CD4-positive, alpha-beta T cell treated with Interleukin-10 for 1 hour (primary cell): ENCODE measurements around the gene PRR22.

Experiments used
- DNase-seq: peaks from one replicate; pipeline ENCODE4 v3.0.0-alpha.2; 2020

Gene PRR22

GRCh38 chr19:5811117-5811516 lies 26.6 kb upstream of the PRR22 start:
- no peak for DNase-seq

GRCh38 chr19:5809469-5809868 lies 24.9 kb upstream of the PRR22 start:
- DNase-seq, result no peak

- no peak for DNase-seq
Observed at GRCh38 chr19:5809053-5809452, 24.5 kb upstream of the PRR22 start.

GRCh38 chr19:5808120-5808816 lies 23.7 kb upstream of the PRR22 start:
- no peak for DNase-seq

GRCh38 chr19:5806905-5807304 lies 22.4 kb upstream of the PRR22 start:
- no peak for DNase-seq

GRCh38 chr19:5806133-5806489 lies 21.6 kb upstream of the PRR22 start:
- no peak for DNase-seq

- peak; percentile 59 for DNase-seq
Observed at GRCh38 chr19:5805462-5806132, 21.1 kb upstream of the PRR22 start.

- peak; percentile 58 for DNase-seq
Observed at GRCh38 chr19:5804516-5805461, 20.2 kb upstream of the PRR22 start, which contains the start of gene NRTN. Gene NRTN (plus strand): TSS chr19:5805067. CDS start chr19:5824166, 19,099 bp downstream.

GRCh38 chr19:5803752-5804515 lies 19.4 kb upstream of the PRR22 start:
- peak; percentile 93 for DNase-seq

- no peak for DNase-seq
Observed at GRCh38 chr19:5803441-5803751, 18.9 kb upstream of the PRR22 start.

- no peak for DNase-seq
Observed at GRCh38 chr19:5801796-5802619, 17.5 kb upstream of the PRR22 start.

GRCh38 chr19:5800361-5801270 lies 16.1 kb upstream of the PRR22 start:
- no peak for DNase-seq

GRCh38 chr19:5799247-5800241 lies 15.0 kb upstream of the PRR22 start:
- DNase-seq, result no peak

GRCh38 chr19:5798244-5798643 lies 13.7 kb upstream of the PRR22 start:
- no peak for DNase-seq

GRCh38 chr19:5795382-5795919 lies 10.9 kb upstream of the PRR22 start:
- DNase-seq, result no peak

- DNase-seq, result no peak
Observed at GRCh38 chr19:5793188-5793587, 8.6 kb upstream of the PRR22 start.

- DNase-seq, result no peak
Observed at GRCh38 chr19:5792224-5792623, 7.7 kb upstream of the PRR22 start.

- DNase-seq, result peak; percentile 97
Observed at GRCh38 chr19:5790559-5791520, 6.3 kb upstream of the PRR22 start, which contains the start of gene DUS3L. Gene DUS3L (minus strand): TSS chr19:5791163. CDS start chr19:5791141, 22 bp downstream.
